SK-N-SH (cell line): ENCODE results near the gene APPL2. TPM values are rescaled to one million over a fixed set of nuclear protein-coding genes. Genes with fewer than 3 reads are reported as not detected.
A peak's percentile ranks its signal among the peaks of the same experiment; 100 is the strongest.

Experiments
- CTCF ChIA-PET: fragments of 300-600, 350-600 bp; formaldehyde crosslinking; extraction: SDS; loops from one replicate; lab custom pipeline; 2021; lab: Yijun Ruan, JAX
- POLR2A ChIA-PET: fragments of 350-600 bp; sonication (Branson Sonifier 250); formaldehyde crosslinking; extraction: SDS; loops from one replicate; lab custom pipeline; 2020; ENCODE audit warnings: antibody characterized with exemption, inconsistent platforms; lab: Yijun Ruan, JAX
- DNase-seq: peaks from one replicate; pipeline ENCODE4 v3.0.0; 2012
- H2AFZ ChIP-seq: fragments of 200-600 bp; sonication (generic); 2 replicates; pipeline ENCODE4 v1.8.1; 2016; ENCODE audit warnings: antibody characterized with exemption, mild to moderate bottlenecking, low read depth
- H3F3A ChIP-seq: fragments of 200-600 bp; sonication (generic); replicated peaks from 2 replicates; pipeline ENCODE3; 2016; ENCODE audit warnings: antibody characterized with exemption, mild to moderate bottlenecking; ENCODE audit not compliant: insufficient read depth
- H3K27ac ChIP-seq, 2 experiments: fragments of 200-500 bp in 1 of 2; fragments of 200-600 bp in 1 of 2; sonication (Bioruptor generic) in 1 of 2; sonication (generic), shearing (Covaris generic) in 1 of 2; 2 replicates each; pipeline versions ENCODE4 v1.5.1 to v1.6.1; 2014 to 2016; ENCODE audit warnings: low read depth in 2 of 2, inconsistent platforms in 1 of 2, low read length in 1 of 2, mild to moderate bottlenecking in 1 of 2, mixed read lengths in 1 of 2
- H3K27me3 ChIP-seq: fragments of 200-600 bp; sonication (generic), shearing (Covaris generic); 2 replicates; pipeline ENCODE4 v1.6.1; 2016; ENCODE audit warnings: mixed run types; ENCODE audit not compliant: insufficient read depth
- H3K36me3 ChIP-seq, 2 experiments: fragments of 200-500 bp in 1 of 2; fragments of 200-600 bp in 1 of 2; sonication (Bioruptor generic) in 1 of 2; sonication (generic) in 1 of 2; replicated peaks in 1 of 2; 2 replicates each; pipeline versions ENCODE3 to v1.5.1; 2014 to 2016; ENCODE audit warnings: low read length in 1 of 2, mild to moderate bottlenecking in 1 of 2; ENCODE audit not compliant: insufficient read depth in 2 of 2, control insufficient read depth in 1 of 2
- H3K4me1 ChIP-seq, 2 experiments: fragments of 200-500 bp in 1 of 2; fragments of 200-600 bp in 1 of 2; sonication (Bioruptor generic) in 1 of 2; sonication (generic), shearing (Covaris generic) in 1 of 2; 2 replicates each; pipeline versions ENCODE4 v1.5.1 to v1.6.1; 2014 to 2016; ENCODE audit warnings: low read depth in 1 of 2, low read length in 1 of 2, mixed run types in 1 of 2; ENCODE audit not compliant: insufficient read depth in 2 of 2, control insufficient read depth in 1 of 2
- H3K4me2 ChIP-seq: fragments of 200-600 bp; sonication (generic), shearing (Covaris generic); 2 replicates; pipeline ENCODE4 v1.6.1; 2017; ENCODE audit warnings: mixed run types
- H3K4me3 ChIP-seq, 2 experiments: fragments of 200-500 bp in 1 of 2; fragments of 200-600 bp in 1 of 2; sonication (Bioruptor generic) in 1 of 2; sonication (generic), shearing (Covaris generic) in 1 of 2; 2 replicates each; pipeline versions ENCODE4 v1.5.1 to v1.8.1; 2014 to 2016; ENCODE audit warnings: low read depth in 2 of 2, inconsistent platforms in 1 of 2, low read length in 1 of 2, mild to moderate bottlenecking in 1 of 2, mixed read lengths in 1 of 2, moderate library complexity in 1 of 2
- H3K79me2 ChIP-seq: fragments of 200-600 bp; sonication (generic); 2 replicates; pipeline ENCODE4 v1.8.1; 2017; ENCODE audit warnings: mild to moderate bottlenecking; ENCODE audit not compliant: insufficient read depth
- H3K9ac ChIP-seq: fragments of 200-600 bp; sonication (generic); 2 replicates; pipeline ENCODE4 v1.6.1; 2017; ENCODE audit warnings: mixed run types
- H3K9me2 ChIP-seq: fragments of 200-600 bp; sonication (generic); 2 replicates; pipeline ENCODE4 v1.6.1; 2017; ENCODE audit warnings: mixed run types
- H3K9me3 ChIP-seq: fragments of 200-600 bp; sonication (generic); 2 replicates; pipeline ENCODE4 v1.6.1; 2017; ENCODE audit warnings: mixed run types, mild to moderate bottlenecking, moderate library complexity
- H4K20me1 ChIP-seq: fragments of 200-600 bp; sonication (generic); 2 replicates; pipeline ENCODE4 v1.6.1; 2017; ENCODE audit warnings: mild to moderate bottlenecking, mixed run types; ENCODE audit not compliant: insufficient read depth
- ELF1 ChIP-seq: IDR thresholded peaks from 2 replicates; pipeline ENCODE4 v1.4.0; 2012
- EZH2phosphoT487 ChIP-seq: fragments of 200-600 bp; sonication (generic); IDR thresholded peaks from 2 replicates; pipeline ENCODE4 v1.6.1; 2017; ENCODE audit warnings: low read depth, mixed run types, mild to moderate bottlenecking, antibody characterized with exemption, moderate library complexity, borderline replicate concordance
- FOSL2 ChIP-seq: IDR thresholded peaks from 2 replicates; pipeline ENCODE4 v1.4.0; 2012; ENCODE audit warnings: low read depth, mild to moderate bottlenecking, moderate library complexity, borderline replicate concordance
- FOXM1 ChIP-seq: IDR thresholded peaks from 2 replicates; pipeline ENCODE4 v1.4.0; 2012; ENCODE audit warnings: low read depth, mild to moderate bottlenecking
- GABPA ChIP-seq: IDR thresholded peaks from 2 replicates; pipeline ENCODE4 v1.4.0; 2012; ENCODE audit warnings: low read depth, mild to moderate bottlenecking
- MAX ChIP-seq: IDR thresholded peaks from 2 replicates; pipeline ENCODE4 v1.4.0; 2012; ENCODE audit warnings: low read depth
- MXI1 ChIP-seq: IDR thresholded peaks from 2 replicates; pipeline ENCODE4 v1.6.1; 2012; ENCODE audit warnings: mild to moderate bottlenecking, low read depth, low read length, improper control_type of control experiment
- POLR2AphosphoS5 ChIP-seq: IDR thresholded peaks from 2 replicates; pipeline ENCODE4 v1.6.1; 2012; ENCODE audit warnings: low read depth, low read length
- REST ChIP-seq: IDR thresholded peaks from 2 replicates; pipeline ENCODE4 v1.6.1; 2012; ENCODE audit warnings: mild to moderate bottlenecking, low read depth, low read length, moderate library complexity
- SIN3A ChIP-seq: IDR thresholded peaks from 2 replicates; pipeline ENCODE4 v1.6.1; 2012; ENCODE audit warnings: low read depth, mild to moderate bottlenecking, low read length, moderate library complexity, borderline replicate concordance
- SMC3 ChIP-seq: IDR thresholded peaks from 2 replicates; pipeline ENCODE4 v1.6.1; 2012; ENCODE audit warnings: low read depth, low read length, improper control_type of control experiment
- TAF1 ChIP-seq: IDR thresholded peaks from 2 replicates; pipeline ENCODE4 v1.6.1; 2012; ENCODE audit warnings: low read depth, mild to moderate bottlenecking, low read length, moderate library complexity, borderline replicate concordance
- TCF12 ChIP-seq: IDR thresholded peaks from 2 replicates; pipeline ENCODE4 v1.4.0; 2012
- YY1 ChIP-seq: IDR thresholded peaks from 2 replicates; pipeline ENCODE4 v1.4.0; 2012; ENCODE audit warnings: low read depth, mild to moderate bottlenecking
- WGBS: methylation state at CpG from one replicate; pipeline ENCODE4 v1.1.6; 2017; ENCODE audit warnings: low lambda C conversion rate; 5-methylcytosine and 5-hydroxymethylcytosine counted together
- polyA plus RNA-seq, 3 experiments: library from polyadenylated mRNA; depleted of rRNA; stranded (reverse); fragments of >200 nt; gene quantifications; 2 replicates each; pipeline ENCODE4 v1.2.3, GENCODE V29; 2012
- TF ChIP-seq, protein P1 (sequence below): IDR thresholded peaks from 2 replicates; pipeline ENCODE4 v1.4.0; 2012; ENCODE audit warnings: low read depth, borderline replicate concordance
- TF ChIP-seq, protein P2 (sequence below): IDR thresholded peaks from 2 replicates; pipeline ENCODE4 v1.4.0; 2012; ENCODE audit warnings: low read depth, borderline replicate concordance
- TF ChIP-seq, protein P3 (sequence below): fragments of 200-600 bp; sonication (generic); IDR thresholded peaks from 2 replicates; pipeline ENCODE4 v1.6.1; 2017; ENCODE audit warnings: antibody characterized with exemption, mild to moderate bottlenecking, moderate library complexity
- TF ChIP-seq, protein P4 (sequence below): IDR thresholded peaks from 2 replicates; pipeline ENCODE4; 2012

Gene APPL2, protein sequence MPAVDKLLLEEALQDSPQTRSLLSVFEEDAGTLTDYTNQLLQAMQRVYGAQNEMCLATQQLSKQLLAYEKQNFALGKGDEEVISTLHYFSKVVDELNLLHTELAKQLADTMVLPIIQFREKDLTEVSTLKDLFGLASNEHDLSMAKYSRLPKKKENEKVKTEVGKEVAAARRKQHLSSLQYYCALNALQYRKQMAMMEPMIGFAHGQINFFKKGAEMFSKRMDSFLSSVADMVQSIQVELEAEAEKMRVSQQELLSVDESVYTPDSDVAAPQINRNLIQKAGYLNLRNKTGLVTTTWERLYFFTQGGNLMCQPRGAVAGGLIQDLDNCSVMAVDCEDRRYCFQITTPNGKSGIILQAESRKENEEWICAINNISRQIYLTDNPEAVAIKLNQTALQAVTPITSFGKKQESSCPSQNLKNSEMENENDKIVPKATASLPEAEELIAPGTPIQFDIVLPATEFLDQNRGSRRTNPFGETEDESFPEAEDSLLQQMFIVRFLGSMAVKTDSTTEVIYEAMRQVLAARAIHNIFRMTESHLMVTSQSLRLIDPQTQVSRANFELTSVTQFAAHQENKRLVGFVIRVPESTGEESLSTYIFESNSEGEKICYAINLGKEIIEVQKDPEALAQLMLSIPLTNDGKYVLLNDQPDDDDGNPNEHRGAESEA
- 59.2 and 65.9 TPM in 2 replicates for polyA plus RNA-seq (2012; rRNA removed)
- 69.2 and 93.5 TPM in 2 replicates for polyA plus RNA-seq (2012; cell fraction: cytosol; rRNA removed)
- polyA plus RNA-seq (2012; cell fraction: nucleus; rRNA removed), result 71.4 and 120 TPM in 2 replicates

DNA sequence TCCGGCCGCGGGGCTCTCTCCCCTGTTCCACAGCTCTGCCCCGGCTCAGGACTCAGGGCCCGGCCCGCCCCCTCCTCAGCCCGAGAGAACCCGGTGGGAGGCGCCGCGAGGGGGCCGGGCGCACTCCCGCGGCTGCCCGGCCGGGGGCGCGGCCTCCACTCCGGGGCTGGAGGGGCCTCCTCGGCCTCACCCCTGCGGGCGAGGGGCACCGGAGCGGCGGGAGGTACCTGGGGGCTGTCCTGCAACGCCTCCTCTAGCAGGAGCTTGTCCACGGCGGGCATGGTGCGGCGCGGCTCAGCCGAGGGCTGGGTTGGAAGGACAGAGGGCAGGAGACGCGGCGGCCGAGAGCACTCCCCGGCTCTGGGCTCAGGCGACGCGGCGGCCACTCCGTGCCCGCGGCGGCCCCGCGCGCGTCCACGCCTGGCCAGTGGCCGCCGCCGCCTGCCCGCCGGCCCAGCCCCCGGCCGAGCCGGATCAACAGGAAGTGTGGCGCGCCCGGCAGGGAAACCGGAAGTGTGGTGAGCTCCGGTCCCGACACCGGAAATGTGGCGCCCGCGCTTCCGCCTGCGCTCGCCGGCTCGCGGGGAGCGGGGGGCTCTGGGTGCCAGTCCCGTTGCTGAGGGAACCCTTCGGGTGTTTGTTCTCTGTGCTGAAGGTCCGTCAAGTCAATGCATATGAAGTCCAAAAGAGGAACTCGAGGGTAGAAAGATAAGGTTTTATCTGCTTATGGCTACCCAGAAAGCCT is at the start of gene APPL2:
TSS of gene APPL2 (minus strand) at position 443 of the 745 bp plus-strand sequence. CDS start at position 281, 162 bp downstream.
- peak; percentile 97 for DNase-seq
- Histone ChIP-seq H3K9me3 (no peaks in the 10 kb centered on the region), H3K9ac (peak within 1 kb of the TSS; percentile 88), H3K4me3 (peak within 1 kb of the TSS; percentile 82 to 92), H3K4me1 (peaks cover 9 to 17% of the 10 kb centered on the region in 2 experiments), H3K36me3 (peaks cover 13 to 15% of the 10 kb centered on the region in 2 experiments), H3K79me2 (peaks cover 49% of the 10 kb centered on the region), H3K4me2 (peak within 1 kb of the TSS; percentile 83), H3K9me2 (no peaks in the 10 kb centered on the region), H2AFZ (peak within 1 kb of the TSS; percentile 91), H4K20me1 (peaks cover 15% of the 10 kb centered on the region; the same call in 1 of the 2 replicates), H3K27ac (peak within 1 kb of the TSS; percentile 88 to 97), H3K27me3 (no peaks in the 10 kb centered on the region), H3F3A (peaks cover 9% of the 10 kb centered on the region)
- ChIA-PET CTCF (interaction anchor here (0.6 to 2.0 kb wide), 7 partner anchors 9 to 148 kb away, joined by 3 to 8 read pairs (median 3); no protein-coding TSS in a partner anchor), POLR2A (interaction anchor here (0.6 to 1.9 kb wide), 9 partner anchors 10 to 1306 kb away, joined by 3 to 28 read pairs (median 3); partner anchors contain the start of genes HSP90B1, TDG and WASHC4)
- WGBS, result 0% methylated on average over 6 of the region's 80 CpGs
- TF ChIP-seq FOXM1 (no peak), SIN3A (peak; percentile 73; the same call in 1 of the 2 replicates), FOSL2 (no peak), MXI1 (peak; percentile 44; the same call in 1 of the 2 replicates), TAF1 (peak; percentile 89), POLR2AphosphoS5 (peak; percentile 94), MAX (peak; percentile 79), REST (no peak; the same call in 1 of the 2 replicates), YY1 (peak; percentile 64; the same call in 1 of the 2 replicates), GABPA (peak; percentile 95), TCF12 (no peak; the same call in 1 of the 2 replicates), EZH2phosphoT487 (no peak), SMC3 (no peak), ELF1 (peak; percentile 91)
- TF ChIP-seq, protein P1, sequence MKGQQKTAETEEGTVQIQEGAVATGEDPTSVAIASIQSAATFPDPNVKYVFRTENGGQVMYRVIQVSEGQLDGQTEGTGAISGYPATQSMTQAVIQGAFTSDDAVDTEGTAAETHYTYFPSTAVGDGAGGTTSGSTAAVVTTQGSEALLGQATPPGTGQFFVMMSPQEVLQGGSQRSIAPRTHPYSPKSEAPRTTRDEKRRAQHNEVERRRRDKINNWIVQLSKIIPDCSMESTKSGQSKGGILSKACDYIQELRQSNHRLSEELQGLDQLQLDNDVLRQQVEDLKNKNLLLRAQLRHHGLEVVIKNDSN, result no peak
- TF ChIP-seq, protein P2, sequence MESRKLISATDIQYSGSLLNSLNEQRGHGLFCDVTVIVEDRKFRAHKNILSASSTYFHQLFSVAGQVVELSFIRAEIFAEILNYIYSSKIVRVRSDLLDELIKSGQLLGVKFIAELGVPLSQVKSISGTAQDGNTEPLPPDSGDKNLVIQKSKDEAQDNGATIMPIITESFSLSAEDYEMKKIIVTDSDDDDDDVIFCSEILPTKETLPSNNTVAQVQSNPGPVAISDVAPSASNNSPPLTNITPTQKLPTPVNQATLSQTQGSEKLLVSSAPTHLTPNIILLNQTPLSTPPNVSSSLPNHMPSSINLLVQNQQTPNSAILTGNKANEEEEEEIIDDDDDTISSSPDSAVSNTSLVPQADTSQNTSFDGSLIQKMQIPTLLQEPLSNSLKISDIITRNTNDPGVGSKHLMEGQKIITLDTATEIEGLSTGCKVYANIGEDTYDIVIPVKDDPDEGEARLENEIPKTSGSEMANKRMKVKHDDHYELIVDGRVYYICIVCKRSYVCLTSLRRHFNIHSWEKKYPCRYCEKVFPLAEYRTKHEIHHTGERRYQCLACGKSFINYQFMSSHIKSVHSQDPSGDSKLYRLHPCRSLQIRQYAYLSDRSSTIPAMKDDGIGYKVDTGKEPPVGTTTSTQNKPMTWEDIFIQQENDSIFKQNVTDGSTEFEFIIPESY, result no peak
- TF ChIP-seq, protein P3, sequence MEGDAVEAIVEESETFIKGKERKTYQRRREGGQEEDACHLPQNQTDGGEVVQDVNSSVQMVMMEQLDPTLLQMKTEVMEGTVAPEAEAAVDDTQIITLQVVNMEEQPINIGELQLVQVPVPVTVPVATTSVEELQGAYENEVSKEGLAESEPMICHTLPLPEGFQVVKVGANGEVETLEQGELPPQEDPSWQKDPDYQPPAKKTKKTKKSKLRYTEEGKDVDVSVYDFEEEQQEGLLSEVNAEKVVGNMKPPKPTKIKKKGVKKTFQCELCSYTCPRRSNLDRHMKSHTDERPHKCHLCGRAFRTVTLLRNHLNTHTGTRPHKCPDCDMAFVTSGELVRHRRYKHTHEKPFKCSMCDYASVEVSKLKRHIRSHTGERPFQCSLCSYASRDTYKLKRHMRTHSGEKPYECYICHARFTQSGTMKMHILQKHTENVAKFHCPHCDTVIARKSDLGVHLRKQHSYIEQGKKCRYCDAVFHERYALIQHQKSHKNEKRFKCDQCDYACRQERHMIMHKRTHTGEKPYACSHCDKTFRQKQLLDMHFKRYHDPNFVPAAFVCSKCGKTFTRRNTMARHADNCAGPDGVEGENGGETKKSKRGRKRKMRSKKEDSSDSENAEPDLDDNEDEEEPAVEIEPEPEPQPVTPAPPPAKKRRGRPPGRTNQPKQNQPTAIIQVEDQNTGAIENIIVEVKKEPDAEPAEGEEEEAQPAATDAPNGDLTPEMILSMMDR, result peak; percentile 50
- TF ChIP-seq, protein P4, sequence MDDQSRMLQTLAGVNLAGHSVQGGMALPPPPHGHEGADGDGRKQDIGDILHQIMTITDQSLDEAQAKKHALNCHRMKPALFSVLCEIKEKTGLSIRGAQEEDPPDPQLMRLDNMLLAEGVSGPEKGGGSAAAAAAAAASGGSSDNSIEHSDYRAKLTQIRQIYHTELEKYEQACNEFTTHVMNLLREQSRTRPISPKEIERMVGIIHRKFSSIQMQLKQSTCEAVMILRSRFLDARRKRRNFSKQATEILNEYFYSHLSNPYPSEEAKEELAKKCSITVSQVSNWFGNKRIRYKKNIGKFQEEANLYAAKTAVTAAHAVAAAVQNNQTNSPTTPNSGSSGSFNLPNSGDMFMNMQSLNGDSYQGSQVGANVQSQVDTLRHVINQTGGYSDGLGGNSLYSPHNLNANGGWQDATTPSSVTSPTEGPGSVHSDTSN, result no peak; the same call in 1 of the 2 replicates
